Cardiac muscle cell (in vitro differentiated cells and primary cell): ENCODE results near the gene EDNRA. TPM values are rescaled to one million over a fixed set of nuclear protein-coding genes. Genes with fewer than 3 reads are reported as not detected.

Experiments
- DNase-seq, 2 donors: peaks; one replicate each; pipeline versions ENCODE4 v3.0.0 to v3.0.0-alpha.2; 2010 to 2017; ENCODE audit warnings: low read depth in 1 of 2, low spot score in 1 of 2
- H3K27ac ChIP-seq: fragments of 200-600 bp; sonication (generic); 2 replicates; pipeline ENCODE4 v1.5.1; 2016
- H3K27me3 ChIP-seq: fragments of 200-600 bp; sonication (generic); 2 replicates; pipeline ENCODE4 v1.6.0; 2016; ENCODE audit warnings: control low read depth
- H3K36me3 ChIP-seq: fragments of 200-600 bp; sonication (generic); 2 replicates; pipeline ENCODE4 v1.5.1; 2016; ENCODE audit warnings: control low read depth
- H3K4me1 ChIP-seq: fragments of 200-600 bp; sonication (generic); 2 replicates; pipeline ENCODE4 v1.8.1; 2017; ENCODE audit warnings: low read depth, mild to moderate bottlenecking, mixed run types
- H3K4me3 ChIP-seq: fragments of 200-600 bp; sonication (generic); 2 replicates; pipeline ENCODE4 v1.5.1; 2016; ENCODE audit warnings: mild to moderate bottlenecking
- H3K9me3 ChIP-seq: fragments of 200-600 bp; sonication (generic); 2 replicates; pipeline ENCODE4 v1.5.1; 2017; ENCODE audit warnings: low read depth, mild to moderate bottlenecking, control low read depth
- polyA plus RNA-seq: library from polyadenylated mRNA; unstranded; fragments of >200 nt; fragmentation: Nextera tagmentation; extraction: Ambion mirVana; gene quantifications from 2 replicates; pipeline ENCODE4 v1.2.1, GENCODE V29; 2016
- total RNA-seq: library from RNA; depleted of rRNA; stranded (reverse); fragments of >200 nt; gene quantifications from 2 replicates; pipeline ENCODE4 v1.2.3, GENCODE V29; 2016
- TF ChIP-seq, protein P1 (sequence below): IDR thresholded peaks from 2 replicates; pipeline ENCODE4 v1.5.1; 2012; ENCODE audit warnings: low read depth, mild to moderate bottlenecking, low read length

The EDNRA gene
- total and polyA plus RNA-seq, 2 experiments from 2014 or later, result 24.2 to 43.1 TPM

DNA sequence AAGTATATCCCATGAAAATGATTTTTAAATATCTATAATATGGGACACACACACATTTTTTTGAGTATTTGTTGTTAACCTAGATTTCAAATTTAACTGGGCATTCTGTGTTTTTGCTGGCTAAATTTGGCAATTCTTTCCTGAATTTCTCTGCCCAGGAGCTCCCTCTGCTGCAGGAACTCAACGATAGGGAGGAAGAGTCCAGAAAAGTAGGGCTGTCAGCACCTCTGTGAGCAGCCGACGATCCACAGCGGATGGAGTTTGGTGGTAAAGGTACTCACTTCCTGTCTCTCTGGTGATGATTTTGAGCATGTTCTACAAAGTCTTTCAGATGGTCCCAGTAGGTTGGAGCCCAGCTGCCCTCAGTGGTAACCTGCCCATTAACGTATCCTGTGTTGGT lies 113.2 kb downstream of the EDNRA start:
- Histone ChIP-seq H3K9me3 (no peaks in the 10 kb centered on the region), H3K36me3 (no peaks in the 10 kb centered on the region), H3K27me3 (no peaks in the 10 kb centered on the region), H3K4me3 (no peak overlapping the region), H3K4me1 (no peaks in the 10 kb centered on the region), H3K27ac (no peak overlapping the region)
- peak in 1 of 2 donors; percentile 28 for DNase-seq
- TF ChIP-seq, protein P1, sequence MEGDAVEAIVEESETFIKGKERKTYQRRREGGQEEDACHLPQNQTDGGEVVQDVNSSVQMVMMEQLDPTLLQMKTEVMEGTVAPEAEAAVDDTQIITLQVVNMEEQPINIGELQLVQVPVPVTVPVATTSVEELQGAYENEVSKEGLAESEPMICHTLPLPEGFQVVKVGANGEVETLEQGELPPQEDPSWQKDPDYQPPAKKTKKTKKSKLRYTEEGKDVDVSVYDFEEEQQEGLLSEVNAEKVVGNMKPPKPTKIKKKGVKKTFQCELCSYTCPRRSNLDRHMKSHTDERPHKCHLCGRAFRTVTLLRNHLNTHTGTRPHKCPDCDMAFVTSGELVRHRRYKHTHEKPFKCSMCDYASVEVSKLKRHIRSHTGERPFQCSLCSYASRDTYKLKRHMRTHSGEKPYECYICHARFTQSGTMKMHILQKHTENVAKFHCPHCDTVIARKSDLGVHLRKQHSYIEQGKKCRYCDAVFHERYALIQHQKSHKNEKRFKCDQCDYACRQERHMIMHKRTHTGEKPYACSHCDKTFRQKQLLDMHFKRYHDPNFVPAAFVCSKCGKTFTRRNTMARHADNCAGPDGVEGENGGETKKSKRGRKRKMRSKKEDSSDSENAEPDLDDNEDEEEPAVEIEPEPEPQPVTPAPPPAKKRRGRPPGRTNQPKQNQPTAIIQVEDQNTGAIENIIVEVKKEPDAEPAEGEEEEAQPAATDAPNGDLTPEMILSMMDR, result peak; percentile 40

Other genes with a start within 250 kb of the EDNRA start
- gene TMEM184C, start 136.3 kb downstream of the EDNRA start, total RNA-seq, result 27.3 and 32.3 TPM in 2 replicates
- 30.7 and 37.8 TPM in 2 replicates for gene TMEM184C, start 136.3 kb downstream of the EDNRA start, polyA plus RNA-seq
- 7.3 and 9.1 TPM in 2 replicates for gene PRMT9, start 203.1 kb downstream of the EDNRA start, total RNA-seq
- gene PRMT9, start 203.1 kb downstream of the EDNRA start, polyA plus RNA-seq, result 7.7 and 11.0 TPM in 2 replicates